ENCODE results near the gene PAXX.

PAXX gene

DNA sequence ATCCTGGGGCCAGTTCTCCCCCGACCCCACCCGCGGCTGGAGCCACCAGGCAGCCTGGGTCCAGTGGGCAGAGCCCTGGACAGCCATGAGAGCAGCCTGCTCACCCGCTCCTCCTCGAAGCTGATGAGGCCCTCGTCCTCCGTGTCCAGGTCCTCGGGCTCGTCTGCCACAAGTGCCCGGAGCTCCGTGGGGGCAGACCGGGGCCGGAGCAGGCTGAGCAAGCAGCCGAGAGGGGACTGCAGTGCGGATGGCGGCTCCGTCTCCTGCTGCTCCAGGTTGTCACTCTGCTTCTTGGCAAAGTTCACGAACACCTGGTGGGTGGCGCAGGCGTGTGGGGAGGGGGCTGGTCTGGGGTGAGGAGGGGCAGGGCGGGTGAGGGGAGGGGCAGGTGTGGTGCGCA is 16.1 kb downstream of the PAXX start:
- Histone ChIP-seq H3K79me2 (ENCODE audit: insufficient read depth, low read length) (no peaks in the 10 kb centered on the region), H3K4me3 (ENCODE audit: insufficient read depth, low read length, poor library complexity, severe bottlenecking) (no peak overlapping the region), H3K36me3 (ENCODE audit: low read length) (no peaks in the 10 kb centered on the region), H3K4me2 (ENCODE audit: low read depth, low read length, poor library complexity, severe bottlenecking) (no peak overlapping the region), H3K9ac (ENCODE audit: low read length) (no peak overlapping the region), H3K27ac (ENCODE audit: low read depth, low read length) (no peak overlapping the region), H3K9me3 (ENCODE audit: insufficient read depth, low read length) (no peaks in the 10 kb centered on the region), H3K27me3 (ENCODE audit: low read length) (no peaks in the 10 kb centered on the region), H3K9me2 (replicated peaks; ENCODE audit: insufficient read depth, low read length) (no peaks in the 10 kb centered on the region), H3F3A (ENCODE audit: insufficient read depth) (no peaks in the 10 kb centered on the region), H4K20me1 (ENCODE audit: low read depth, low read length) (no peaks in the 10 kb centered on the region), H2AFZ (ENCODE audit: low read depth, low read length, severe bottlenecking) (no peak overlapping the region)
- TF ChIP-seq, protein P1, sequence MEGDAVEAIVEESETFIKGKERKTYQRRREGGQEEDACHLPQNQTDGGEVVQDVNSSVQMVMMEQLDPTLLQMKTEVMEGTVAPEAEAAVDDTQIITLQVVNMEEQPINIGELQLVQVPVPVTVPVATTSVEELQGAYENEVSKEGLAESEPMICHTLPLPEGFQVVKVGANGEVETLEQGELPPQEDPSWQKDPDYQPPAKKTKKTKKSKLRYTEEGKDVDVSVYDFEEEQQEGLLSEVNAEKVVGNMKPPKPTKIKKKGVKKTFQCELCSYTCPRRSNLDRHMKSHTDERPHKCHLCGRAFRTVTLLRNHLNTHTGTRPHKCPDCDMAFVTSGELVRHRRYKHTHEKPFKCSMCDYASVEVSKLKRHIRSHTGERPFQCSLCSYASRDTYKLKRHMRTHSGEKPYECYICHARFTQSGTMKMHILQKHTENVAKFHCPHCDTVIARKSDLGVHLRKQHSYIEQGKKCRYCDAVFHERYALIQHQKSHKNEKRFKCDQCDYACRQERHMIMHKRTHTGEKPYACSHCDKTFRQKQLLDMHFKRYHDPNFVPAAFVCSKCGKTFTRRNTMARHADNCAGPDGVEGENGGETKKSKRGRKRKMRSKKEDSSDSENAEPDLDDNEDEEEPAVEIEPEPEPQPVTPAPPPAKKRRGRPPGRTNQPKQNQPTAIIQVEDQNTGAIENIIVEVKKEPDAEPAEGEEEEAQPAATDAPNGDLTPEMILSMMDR (IDR thresholded peaks at IDR 0.05; ENCODE audit: insufficient read depth, low read length, poor library complexity, severe bottlenecking) = no peak
- TF ChIP-seq EZH2phosphoT487 (conservative IDR thresholded peaks at IDR 0.05; ENCODE audit: low read length) = no peak

DNA sequence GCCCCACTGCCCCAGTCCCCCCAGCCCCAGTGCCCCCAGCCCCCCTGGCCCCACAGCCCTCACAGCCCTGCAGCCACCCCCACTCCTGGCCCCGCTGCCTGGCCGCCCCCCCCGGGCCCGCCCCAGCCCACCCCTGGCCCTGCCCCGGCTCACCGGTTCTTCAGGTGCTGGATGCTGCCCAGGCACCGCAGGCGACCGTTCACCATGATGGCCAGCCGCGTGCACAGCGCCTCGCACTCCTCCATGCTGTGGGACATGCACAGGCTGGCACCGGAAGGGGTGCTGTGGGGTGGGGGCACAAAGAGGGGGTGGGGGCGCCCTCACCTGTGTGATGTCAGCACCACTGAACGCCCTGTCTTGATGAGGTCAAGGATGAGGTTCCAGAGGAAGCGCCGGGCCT is 17.0 kb downstream of the PAXX start:
- Histone ChIP-seq H3K36me3 (ENCODE audit: low read length) (no peaks in the 10 kb centered on the region), H3K79me2 (ENCODE audit: insufficient read depth, low read length) (no peaks in the 10 kb centered on the region), H4K20me1 (ENCODE audit: low read depth, low read length) (no peaks in the 10 kb centered on the region), H2AFZ (ENCODE audit: low read depth, low read length, severe bottlenecking) (no peak overlapping the region), H3K9me3 (ENCODE audit: insufficient read depth, low read length) (no peaks in the 10 kb centered on the region), H3K9ac (ENCODE audit: low read length) (no peak overlapping the region), H3K27me3 (ENCODE audit: low read length) (no peaks in the 10 kb centered on the region), H3K4me3 (ENCODE audit: insufficient read depth, low read length, poor library complexity, severe bottlenecking) (no peak overlapping the region), H3F3A (ENCODE audit: insufficient read depth) (no peaks in the 10 kb centered on the region), H3K27ac (ENCODE audit: low read depth, low read length) (no peak overlapping the region), H3K9me2 (replicated peaks; ENCODE audit: insufficient read depth, low read length) (no peaks in the 10 kb centered on the region), H3K4me2 (ENCODE audit: low read depth, low read length, poor library complexity, severe bottlenecking) (no peak overlapping the region)
- TF ChIP-seq, protein P1 (IDR thresholded peaks at IDR 0.05; ENCODE audit: insufficient read depth, low read length, poor library complexity, severe bottlenecking) = no peak
- TF ChIP-seq EZH2phosphoT487 (conservative IDR thresholded peaks at IDR 0.05; ENCODE audit: low read length) = no peak

DNA sequence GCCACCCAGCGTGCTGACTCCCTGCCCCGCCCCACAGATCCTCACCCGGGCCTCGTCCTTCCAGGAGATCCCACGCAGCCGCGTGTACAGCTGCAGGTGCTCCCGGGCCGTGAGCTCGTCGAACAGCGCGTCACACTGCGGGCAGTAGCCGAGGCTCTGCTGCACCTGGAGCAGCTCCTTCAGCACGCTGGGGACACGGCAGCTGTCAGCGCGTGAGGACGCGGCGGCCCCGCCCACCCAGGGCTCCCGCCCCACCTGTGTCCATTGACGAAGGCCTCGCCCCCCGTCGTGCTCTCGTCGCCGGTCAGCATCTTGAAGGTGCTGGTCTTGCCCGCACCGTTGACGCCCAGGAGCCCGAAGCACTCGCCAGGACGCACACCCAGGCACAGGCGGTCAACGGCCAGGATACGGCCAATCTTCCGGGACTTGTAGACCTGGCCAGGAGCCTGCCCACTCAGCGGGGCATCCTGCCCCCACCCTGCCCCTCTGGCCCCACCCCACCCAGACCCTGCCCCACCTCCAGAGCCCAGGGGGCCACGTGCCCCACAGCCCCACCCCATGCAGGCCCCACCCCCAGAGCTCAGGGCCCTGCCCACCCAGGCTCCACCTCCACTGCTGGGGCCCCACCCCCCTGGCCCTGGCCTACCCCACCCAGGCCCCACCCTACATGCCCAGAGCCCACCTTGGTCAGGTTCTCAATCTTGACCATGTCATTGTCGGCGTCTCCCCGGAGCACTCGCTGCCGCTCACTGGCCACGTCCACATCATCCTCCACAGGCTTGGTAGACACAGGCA is 17.9 kb downstream of the PAXX start:
- TF ChIP-seq EZH2phosphoT487 (conservative IDR thresholded peaks at IDR 0.05; ENCODE audit: low read length) = no peak
- TF ChIP-seq, protein P1 (IDR thresholded peaks at IDR 0.05; ENCODE audit: insufficient read depth, low read length, poor library complexity, severe bottlenecking) = no peak
- Histone ChIP-seq H3K27me3 (ENCODE audit: low read length) (no peaks in the 10 kb centered on the region), H2AFZ (ENCODE audit: low read depth, low read length, severe bottlenecking) (no peak overlapping the region), H3K27ac (ENCODE audit: low read depth, low read length) (no peak overlapping the region), H3F3A (ENCODE audit: insufficient read depth) (no peaks in the 10 kb centered on the region), H3K9me2 (replicated peaks; ENCODE audit: insufficient read depth, low read length) (no peaks in the 10 kb centered on the region), H3K9me3 (ENCODE audit: insufficient read depth, low read length) (no peaks in the 10 kb centered on the region), H3K4me2 (ENCODE audit: low read depth, low read length, poor library complexity, severe bottlenecking) (no peak overlapping the region), H4K20me1 (ENCODE audit: low read depth, low read length) (no peaks in the 10 kb centered on the region), H3K4me3 (ENCODE audit: insufficient read depth, low read length, poor library complexity, severe bottlenecking) (no peak overlapping the region), H3K36me3 (ENCODE audit: low read length) (no peaks in the 10 kb centered on the region), H3K9ac (ENCODE audit: low read length) (no peak overlapping the region), H3K79me2 (ENCODE audit: insufficient read depth, low read length) (no peaks in the 10 kb centered on the region)
